ENCODE measurements around the gene FRMD1. TPM values are rescaled to one million over a fixed set of nuclear protein-coding genes. Genes with fewer than 3 reads are reported as not detected.

The FRMD1 gene
- total RNA-seq = not detected in 2 replicates
- long read RNA-seq = 0 reads

- Mint-ChIP-seq H3K27me3 (ENCODE audit: low read depth) (no peaks in the 10 kb centered on the region), H3K9me3 (no peaks in the 10 kb centered on the region), H3K27ac (ENCODE audit: unreplicated experiment) (no peak within 1 kb of the TSS), H3K4me1 (peaks cover 4% of the 10 kb centered on the region), H3K36me3 (ENCODE audit: low read depth) (no peaks in the 10 kb centered on the region), H3K4me3 (no peak within 1 kb of the TSS)
- no peak for TF ChIP-seq CTCF (conservative IDR thresholded peaks at IDR 0.05)
- no peak for DNase-seq (ENCODE audit: low read depth, low spot score)
These were observed at the start of gene FRMD1 for GRCh38 chr6:168078943-168079405. Gene FRMD1 (minus strand): TSS chr6:168079212. CDS start chr6:168079094, 118 bp downstream.

DNA sequence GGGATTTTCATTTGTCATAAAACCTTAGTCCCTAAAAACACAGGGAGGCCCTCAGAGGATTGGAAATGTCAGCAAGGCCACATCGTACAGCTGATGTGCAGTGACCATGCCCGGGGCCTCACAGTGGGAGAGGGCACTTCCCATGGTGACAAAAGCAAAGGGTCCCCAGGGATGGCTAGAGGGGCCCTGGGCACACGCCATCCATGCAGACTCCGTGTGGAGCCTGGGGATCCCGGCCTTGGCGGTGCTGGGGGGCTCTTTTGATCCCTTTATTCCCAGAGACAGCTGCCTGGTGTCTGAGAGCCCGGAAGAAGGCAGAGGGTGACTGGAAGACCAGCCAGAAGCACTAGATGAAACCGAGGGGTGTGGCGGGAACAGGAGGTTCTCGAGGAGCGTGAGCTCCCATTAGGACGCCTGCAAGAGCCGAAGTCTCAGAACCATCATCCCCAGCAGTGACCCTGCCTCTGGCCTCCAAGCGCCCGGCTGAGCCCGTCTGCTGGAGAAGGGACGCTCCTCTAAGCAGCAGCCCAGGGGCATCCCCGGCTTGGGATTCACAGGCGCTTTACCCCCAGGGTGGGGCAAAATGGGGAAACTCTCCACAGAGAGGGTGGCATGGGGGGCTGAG lies 49.1 kb upstream of the FRMD1 start:
- H3K4me1 Mint-ChIP-seq = peaks cover 12% of the 10 kb centered on the region
- peaks cover 19% of the 10 kb centered on the region for H3K27me3 Mint-ChIP-seq (ENCODE audit: low read depth)
- H3K4me3 Mint-ChIP-seq = no peak overlapping the region
- no peak for TF ChIP-seq CTCF (conservative IDR thresholded peaks at IDR 0.05)
- H3K27ac Mint-ChIP-seq (ENCODE audit: unreplicated experiment) = no peak overlapping the region
- H3K36me3 Mint-ChIP-seq (ENCODE audit: low read depth) = no peaks in the 10 kb centered on the region
- DNase-seq (ENCODE audit: low read depth, low spot score) = no peak
- no peaks in the 10 kb centered on the region for H3K9me3 Mint-ChIP-seq

DNA sequence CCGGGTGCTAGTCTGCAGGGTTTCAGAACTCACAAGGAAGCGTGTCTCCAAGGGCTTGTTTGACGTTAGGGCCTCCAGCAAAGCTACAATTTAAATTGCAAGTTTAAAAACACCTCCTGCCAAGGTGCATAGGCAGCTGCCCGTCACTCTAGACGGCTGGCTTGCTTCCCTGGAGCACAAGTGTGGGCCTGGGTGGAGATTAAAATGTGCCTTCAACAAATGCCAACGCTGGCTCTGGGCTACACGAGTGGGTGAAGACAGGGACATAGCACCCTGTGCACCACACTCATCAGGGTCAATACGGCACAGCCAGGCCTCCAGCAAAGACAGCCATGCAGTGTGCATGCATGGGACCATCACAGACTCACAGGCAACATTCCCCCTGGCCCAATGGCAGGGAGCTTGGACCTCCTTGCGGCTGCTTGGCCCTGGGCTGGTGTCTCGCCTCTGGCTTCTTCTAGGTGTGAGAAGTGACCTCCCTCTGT lies 48.4 kb upstream of the FRMD1 start:
- H3K27ac Mint-ChIP-seq (ENCODE audit: unreplicated experiment) = no peak overlapping the region
- H3K36me3 Mint-ChIP-seq (ENCODE audit: low read depth) = no peaks in the 10 kb centered on the region
- H3K27me3 Mint-ChIP-seq (ENCODE audit: low read depth) = peaks cover 12% of the 10 kb centered on the region
- TF ChIP-seq CTCF (conservative IDR thresholded peaks at IDR 0.05) = no peak
- H3K4me1 Mint-ChIP-seq = peaks cover 7% of the 10 kb centered on the region
- no peak for DNase-seq (ENCODE audit: low read depth, low spot score)
- no peak overlapping the region for H3K4me3 Mint-ChIP-seq
- H3K9me3 Mint-ChIP-seq = no peaks in the 10 kb centered on the region

DNA sequence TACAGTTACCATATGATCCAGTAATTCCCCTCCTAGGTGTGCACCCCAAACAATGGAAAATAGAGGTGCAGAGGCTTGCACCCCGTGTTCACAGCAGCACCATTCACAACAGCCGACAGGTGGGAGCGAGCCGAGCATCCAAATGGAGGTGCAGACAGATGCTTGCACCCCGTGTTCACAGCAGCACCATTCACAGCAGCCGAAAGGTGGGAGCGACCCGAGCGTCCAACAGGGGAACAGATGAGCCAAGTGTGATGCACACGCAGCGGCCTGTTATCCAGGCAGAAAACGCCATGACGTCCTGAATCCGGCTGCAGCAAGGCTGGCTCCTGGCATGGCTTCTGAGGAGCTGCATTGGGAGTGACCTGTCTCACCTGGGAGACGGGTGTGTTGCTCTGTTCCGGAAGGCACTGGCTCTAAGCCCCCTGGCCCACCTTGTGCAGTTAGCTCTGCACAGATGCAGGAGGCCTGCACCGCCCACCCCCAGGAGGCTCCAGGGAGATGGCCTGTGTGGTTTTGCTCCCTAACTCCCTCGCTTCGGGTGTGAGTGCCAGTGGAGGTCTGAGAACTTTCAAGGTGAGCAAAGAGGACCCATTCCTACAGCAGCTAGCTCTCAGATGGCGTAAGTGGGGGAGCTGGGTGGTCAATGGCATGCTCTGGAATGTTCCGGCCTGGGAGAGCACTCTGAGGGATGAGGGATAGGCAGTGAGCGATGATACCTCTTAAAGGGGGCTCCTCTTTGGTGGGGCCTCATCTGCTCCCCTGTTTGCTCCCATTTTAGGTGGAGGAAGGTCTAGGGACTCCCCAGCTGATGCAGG lies 47.8 kb upstream of the FRMD1 start:
- TF ChIP-seq CTCF (conservative IDR thresholded peaks at IDR 0.05) = no peak
- no peaks in the 10 kb centered on the region for H3K36me3 Mint-ChIP-seq (ENCODE audit: low read depth)
- H3K4me1 Mint-ChIP-seq = peaks cover 5% of the 10 kb centered on the region
- H3K4me3 Mint-ChIP-seq = no peak overlapping the region
- H3K9me3 Mint-ChIP-seq = no peaks in the 10 kb centered on the region
- peaks cover 6% of the 10 kb centered on the region for H3K27me3 Mint-ChIP-seq (ENCODE audit: low read depth)
- DNase-seq (ENCODE audit: low read depth, low spot score) = no peak
- H3K27ac Mint-ChIP-seq (ENCODE audit: unreplicated experiment) = no peak overlapping the region

DNA sequence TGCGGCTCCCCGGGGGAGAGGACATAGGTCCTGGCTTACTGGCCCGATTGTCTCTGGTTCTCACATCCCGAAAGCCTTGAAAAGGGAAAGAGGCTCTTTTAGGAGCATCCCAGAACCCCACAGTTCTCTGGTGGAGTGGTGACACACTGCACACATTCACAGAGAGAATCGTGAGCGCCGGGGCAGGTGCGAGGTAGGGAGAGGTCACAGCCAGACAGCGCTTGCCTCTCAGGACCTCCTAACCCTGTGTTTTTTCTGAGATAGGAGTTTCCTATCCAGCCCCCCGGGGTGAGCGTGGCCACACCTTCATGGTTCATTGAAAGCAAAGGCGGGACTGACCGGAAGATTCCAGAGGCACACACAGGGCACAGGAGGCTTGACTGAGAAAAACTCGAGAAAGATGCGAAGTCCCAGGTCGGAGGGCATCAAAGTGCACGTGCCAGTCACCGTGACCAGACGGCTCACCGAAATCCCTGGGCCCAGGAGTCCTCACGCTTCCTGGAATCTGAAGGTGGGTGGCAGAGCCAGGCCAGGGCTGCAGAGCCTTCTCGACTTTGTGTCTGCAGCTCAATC lies 46.5 kb upstream of the FRMD1 start:
- no peak for DNase-seq (ENCODE audit: low read depth, low spot score)
- Mint-ChIP-seq H3K9me3 (no peaks in the 10 kb centered on the region), H3K36me3 (ENCODE audit: low read depth) (no peaks in the 10 kb centered on the region), H3K27ac (ENCODE audit: unreplicated experiment) (no peak overlapping the region), H3K27me3 (ENCODE audit: low read depth) (no peaks in the 10 kb centered on the region), H3K4me3 (no peak overlapping the region), H3K4me1 (no peaks in the 10 kb centered on the region)
- TF ChIP-seq CTCF (conservative IDR thresholded peaks at IDR 0.05) = no peak
